Brain microvascular endothelial cell (primary cell): ENCODE measurements around the gene BIRC6.

Source experiments
- DNase-seq: peaks from one replicate; pipeline ENCODE4 v3.0.0-alpha.2; 2020
- H3K27ac ChIP-seq: fragments of 250-450 bp; sonication (Bioruptor Pico); 2 replicates; pipeline ENCODE4 v1.5.1; 2020; ENCODE audit warnings: mild to moderate bottlenecking, moderate library complexity
- H3K27me3 ChIP-seq: fragments of 250-450 bp; sonication (Bioruptor Pico); replicated peaks from 2 replicates; pipeline ENCODE4 v1.5.1; 2020; ENCODE audit warnings: mild to moderate bottlenecking
- H3K36me3 ChIP-seq: fragments of 250-450 bp; sonication (Bioruptor Pico); replicated peaks from 2 replicates; pipeline ENCODE4 v1.5.1; 2020; ENCODE audit warnings: mild to moderate bottlenecking
- H3K4me3 ChIP-seq: 2 replicates; pipeline ENCODE4 v1.5.1; 2011; ENCODE audit warnings: low read depth, mild to moderate bottlenecking, control low read depth, low read length, moderate library complexity
- CTCF ChIP-seq: IDR thresholded peaks from 2 replicates; pipeline ENCODE4 v1.5.1; 2011; ENCODE audit warnings: low read depth, mild to moderate bottlenecking, moderate library complexity, low read length, control low read depth, inconsistent platforms; ENCODE audit errors: missing control alignments
- in situ Hi-C: cut with HindIII; loops from 2 replicates; pipeline ENCODE4 v1.10.0; 2017; ENCODE audit warnings: low sequenced_read_pairs, low pct_ligation_motif_present

Gene BIRC6

GRCh38 chr2:32375228-32375892 is 18.5 kb downstream of the BIRC6 start:
- Histone ChIP-seq H3K27me3 (no peaks in the 10 kb centered on the region), H3K36me3 (no peaks in the 10 kb centered on the region), H3K4me3 (no peak overlapping the region), H3K27ac (no peak overlapping the region)
- no peak for DNase-seq
- no peak for TF ChIP-seq CTCF
- in situ Hi-C loops: no loop called here

- no peak for TF ChIP-seq CTCF
- Histone ChIP-seq H3K36me3 (no peaks in the 10 kb centered on the region), H3K4me3 (no peak overlapping the region), H3K27me3 (no peaks in the 10 kb centered on the region), H3K27ac (no peak overlapping the region)
- in situ Hi-C loops: no loop called here
- DNase-seq: no peak
Measured at GRCh38 chr2:32376756-32377155, 19.9 kb downstream of the BIRC6 start.

- no peak for TF ChIP-seq CTCF
- H3K36me3 ChIP-seq: peaks cover 8% of the 10 kb centered on the region
- H3K4me3 ChIP-seq: no peak overlapping the region
- DNase-seq: no peak
- no peak overlapping the region for H3K27ac ChIP-seq
- in situ Hi-C loops: no loop called here
- no peaks in the 10 kb centered on the region for H3K27me3 ChIP-seq
Measured at GRCh38 chr2:32377928-32378327, 21.1 kb downstream of the BIRC6 start.

GRCh38 chr2:32379352-32379751 is 22.5 kb downstream of the BIRC6 start:
- H3K36me3 ChIP-seq: peaks cover 13% of the 10 kb centered on the region
- no peaks in the 10 kb centered on the region for H3K27me3 ChIP-seq
- in situ Hi-C loops: no loop called here
- TF ChIP-seq CTCF: no peak
- H3K4me3 ChIP-seq: no peak overlapping the region
- no peak for DNase-seq
- no peak overlapping the region for H3K27ac ChIP-seq

- Histone ChIP-seq H3K27me3 (no peaks in the 10 kb centered on the region), H3K27ac (no peak overlapping the region), H3K36me3 (peaks cover 13% of the 10 kb centered on the region), H3K4me3 (no peak overlapping the region)
- in situ Hi-C loops: no loop called here
- no peak for DNase-seq
- TF ChIP-seq CTCF: no peak
Measured at GRCh38 chr2:32383858-32384257, 27.0 kb downstream of the BIRC6 start.

GRCh38 chr2:32384529-32384928 is 27.7 kb downstream of the BIRC6 start:
- no peak overlapping the region for H3K4me3 ChIP-seq
- H3K36me3 ChIP-seq: peaks cover 13% of the 10 kb centered on the region

More at GRCh38 chr2:32384529-32384928, 27.7 kb downstream of the BIRC6 start:
- H3K27me3 ChIP-seq: no peaks in the 10 kb centered on the region
- TF ChIP-seq CTCF: no peak
- no peak for DNase-seq
- H3K27ac ChIP-seq: no peak overlapping the region
- in situ Hi-C loops: no loop called here
